ENCODE data around the gene ART1. TPM values are rescaled to one million over a fixed set of nuclear protein-coding genes. Genes with fewer than 3 reads are reported as not detected.

The ART1 gene
- total RNA-seq, 4 donors from 2014 or later: not detected

DNA sequence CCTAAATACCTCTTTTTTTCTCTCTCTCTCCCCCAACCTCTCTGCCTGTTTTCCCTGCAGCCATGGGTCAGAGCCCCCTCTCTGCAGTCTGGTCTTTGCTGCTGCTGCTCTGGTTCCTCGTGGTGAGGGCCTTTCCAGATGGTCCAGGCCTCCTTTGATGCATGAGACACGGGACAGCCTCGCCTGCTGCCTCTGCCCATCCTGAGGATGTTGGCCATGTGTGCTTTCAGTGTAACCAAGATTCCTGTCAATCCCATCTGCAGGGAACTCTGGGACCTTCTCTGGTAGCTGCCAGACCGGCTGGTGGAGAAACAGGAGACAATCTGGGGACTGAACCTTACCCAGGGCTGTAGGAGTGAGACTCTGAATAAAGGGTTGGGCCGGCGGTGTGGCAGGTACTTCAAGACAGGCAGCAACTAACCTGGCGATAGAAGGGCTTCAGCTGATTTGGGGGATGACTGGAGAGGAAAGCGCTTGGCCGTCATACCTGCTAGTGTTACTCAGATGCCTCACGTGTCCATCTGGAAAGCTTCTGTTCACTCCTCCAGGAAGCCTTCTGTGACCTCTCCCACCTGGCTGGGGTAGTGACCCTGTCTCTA is 19.2 kb downstream of the ART1 start:
- Histone ChIP-seq H3K4me3 (no peak overlapping the region), H3K36me3 (peaks cover 0 to 34% (median 0%) of the 10 kb centered on the region in 3 donors), H3K9me3 (no peaks in the 10 kb centered on the region), H3K27ac (no peak overlapping the region), H3K4me1 (no peaks in the 10 kb centered on the region), H3K27me3 (no peaks in the 10 kb centered on the region)
- DNase-seq: no peak
- no peak for TF ChIP-seq POLR2A (IDR thresholded peaks at IDR 0.05)
- TF ChIP-seq, protein P1, sequence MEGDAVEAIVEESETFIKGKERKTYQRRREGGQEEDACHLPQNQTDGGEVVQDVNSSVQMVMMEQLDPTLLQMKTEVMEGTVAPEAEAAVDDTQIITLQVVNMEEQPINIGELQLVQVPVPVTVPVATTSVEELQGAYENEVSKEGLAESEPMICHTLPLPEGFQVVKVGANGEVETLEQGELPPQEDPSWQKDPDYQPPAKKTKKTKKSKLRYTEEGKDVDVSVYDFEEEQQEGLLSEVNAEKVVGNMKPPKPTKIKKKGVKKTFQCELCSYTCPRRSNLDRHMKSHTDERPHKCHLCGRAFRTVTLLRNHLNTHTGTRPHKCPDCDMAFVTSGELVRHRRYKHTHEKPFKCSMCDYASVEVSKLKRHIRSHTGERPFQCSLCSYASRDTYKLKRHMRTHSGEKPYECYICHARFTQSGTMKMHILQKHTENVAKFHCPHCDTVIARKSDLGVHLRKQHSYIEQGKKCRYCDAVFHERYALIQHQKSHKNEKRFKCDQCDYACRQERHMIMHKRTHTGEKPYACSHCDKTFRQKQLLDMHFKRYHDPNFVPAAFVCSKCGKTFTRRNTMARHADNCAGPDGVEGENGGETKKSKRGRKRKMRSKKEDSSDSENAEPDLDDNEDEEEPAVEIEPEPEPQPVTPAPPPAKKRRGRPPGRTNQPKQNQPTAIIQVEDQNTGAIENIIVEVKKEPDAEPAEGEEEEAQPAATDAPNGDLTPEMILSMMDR (IDR thresholded peaks at IDR 0.05): no peak

DNA sequence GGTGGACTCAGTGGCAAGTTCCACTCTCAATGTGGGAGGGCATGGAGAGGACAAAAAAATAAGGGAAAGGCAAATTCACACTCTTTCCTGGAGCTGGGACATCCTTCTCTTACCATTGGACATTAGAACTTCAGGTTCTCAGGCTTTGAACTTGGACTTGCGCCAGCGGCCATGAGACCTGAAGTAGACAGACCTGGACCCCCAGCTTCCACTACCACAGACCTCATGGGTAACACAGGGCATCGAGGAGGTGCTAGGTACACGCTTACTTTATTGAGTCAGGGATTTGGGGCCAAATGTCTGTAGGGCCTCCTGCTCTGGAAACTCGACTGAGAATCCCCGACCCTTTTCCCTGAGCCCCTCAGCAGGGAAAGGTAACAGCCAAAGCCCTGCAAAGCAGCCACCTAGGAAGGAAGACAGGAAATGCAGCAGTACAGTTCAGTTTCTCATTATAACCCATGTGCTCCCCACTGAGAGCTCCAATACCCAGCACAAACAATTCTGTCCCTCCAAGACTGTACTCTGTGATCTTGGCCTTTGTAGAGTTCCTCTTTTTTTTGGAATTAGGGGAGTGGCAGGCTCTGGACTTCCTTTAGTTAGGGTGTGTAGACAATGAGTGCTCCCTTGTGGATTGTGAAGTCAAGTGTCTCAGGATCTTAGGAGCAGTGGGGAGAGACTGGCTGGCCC is 20.6 kb downstream of the ART1 start:
- TF ChIP-seq, protein P1 (IDR thresholded peaks at IDR 0.05): no peak
- TF ChIP-seq POLR2A (IDR thresholded peaks at IDR 0.05): no peak
- Histone ChIP-seq H3K9me3 (no peaks in the 10 kb centered on the region), H3K36me3 (peaks cover 0 to 41% (median 0%) of the 10 kb centered on the region in 3 donors)

DNA sequence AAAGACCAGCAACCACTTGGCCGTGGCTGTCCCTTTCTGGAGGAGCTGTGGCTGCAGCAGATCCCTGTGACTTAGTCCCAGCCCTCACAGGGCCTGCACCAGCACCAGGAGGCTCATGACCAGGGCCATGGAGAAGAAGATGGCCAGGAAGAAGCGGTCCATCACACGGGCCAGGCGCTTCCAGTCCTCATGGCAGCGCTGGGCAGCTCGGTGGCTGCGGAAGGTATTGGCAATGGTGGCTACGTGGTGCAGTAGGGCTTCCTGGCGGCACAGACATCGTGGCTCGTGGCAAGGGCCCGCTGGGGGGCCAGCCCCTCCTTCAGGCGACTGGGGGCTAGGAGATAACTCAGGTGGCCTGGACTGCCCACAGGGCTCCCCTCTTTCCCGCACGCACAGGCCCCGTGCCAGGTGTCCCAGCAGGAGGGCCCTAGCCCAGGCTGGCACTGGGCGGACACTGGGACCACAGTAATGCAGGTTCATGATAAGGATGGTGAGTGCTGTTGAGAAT is 21.1 kb downstream of the ART1 start:
- Histone ChIP-seq H3K27me3 (no peaks in the 10 kb centered on the region), H3K4me3 (no peak overlapping the region), H3K9me3 (no peaks in the 10 kb centered on the region), H3K4me1 (no peaks in the 10 kb centered on the region), H3K36me3 (peaks cover 0 to 46% (median 0%) of the 10 kb centered on the region in 3 donors), H3K27ac (no peak overlapping the region)
- no peak for DNase-seq
- no peak for TF ChIP-seq POLR2A (IDR thresholded peaks at IDR 0.05)
- TF ChIP-seq, protein P1 (IDR thresholded peaks at IDR 0.05): no peak

More for the DNA sequence above, 20.6 kb downstream of the ART1 start:
- Histone ChIP-seq H3K4me1 (no peaks in the 10 kb centered on the region), H3K27me3 (no peaks in the 10 kb centered on the region), H3K27ac (no peak overlapping the region), H3K4me3 (no peak overlapping the region)
- no peak for DNase-seq

DNA sequence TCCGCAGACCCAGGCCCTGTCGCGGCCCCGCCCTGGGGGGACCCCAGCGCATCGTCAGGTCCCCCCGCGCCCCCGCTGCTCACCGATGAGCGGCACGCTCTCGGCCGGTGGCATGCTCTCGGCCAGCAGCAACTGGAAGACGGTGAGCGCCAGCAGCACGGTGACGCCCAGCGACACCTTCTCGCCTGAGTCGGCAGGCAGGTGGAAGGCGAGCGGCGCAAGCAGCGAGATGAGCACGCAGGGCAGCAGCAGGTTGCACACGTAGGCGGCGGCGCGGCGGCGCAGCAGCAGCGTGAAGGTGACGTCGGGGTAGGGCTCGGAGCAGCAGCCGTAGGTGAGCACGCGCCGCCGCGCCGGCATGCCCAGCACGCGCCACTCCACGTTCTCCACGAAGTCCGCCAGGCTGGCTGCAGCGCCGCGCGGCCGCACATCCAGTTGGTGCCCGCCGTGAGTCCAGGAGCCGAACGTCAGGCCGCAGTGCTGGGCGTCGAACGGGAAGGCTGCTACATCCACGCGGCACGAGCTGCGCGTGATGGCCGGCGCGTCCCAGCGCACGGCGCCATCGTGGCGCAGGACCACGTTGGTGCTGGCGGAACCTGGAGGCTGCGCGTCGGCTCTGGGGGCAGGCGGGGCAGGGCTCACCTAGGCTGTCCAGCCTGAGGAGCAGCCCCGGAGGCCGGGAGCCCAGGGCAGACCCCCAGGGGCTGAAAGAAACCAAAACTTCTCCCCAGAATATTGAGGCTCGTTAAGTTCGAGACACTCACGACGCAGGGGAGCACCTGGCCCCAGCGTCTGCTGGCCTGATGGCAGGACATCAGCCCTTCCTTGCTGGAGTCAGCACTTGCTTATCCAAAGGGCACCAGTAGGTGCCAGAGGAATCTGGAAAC is 22.5 kb downstream of the ART1 start:
- Histone ChIP-seq H3K27me3 (no peaks in the 10 kb centered on the region), H3K4me1 (no peaks in the 10 kb centered on the region), H3K36me3 (peaks cover 0 to 53% (median 0%) of the 10 kb centered on the region in 3 donors), H3K4me3 (no peak overlapping the region), H3K9me3 (no peaks in the 10 kb centered on the region), H3K27ac (no peak overlapping the region)
- TF ChIP-seq POLR2A (IDR thresholded peaks at IDR 0.05): no peak
- TF ChIP-seq, protein P1 (IDR thresholded peaks at IDR 0.05): no peak
- DNase-seq: no peak

DNA sequence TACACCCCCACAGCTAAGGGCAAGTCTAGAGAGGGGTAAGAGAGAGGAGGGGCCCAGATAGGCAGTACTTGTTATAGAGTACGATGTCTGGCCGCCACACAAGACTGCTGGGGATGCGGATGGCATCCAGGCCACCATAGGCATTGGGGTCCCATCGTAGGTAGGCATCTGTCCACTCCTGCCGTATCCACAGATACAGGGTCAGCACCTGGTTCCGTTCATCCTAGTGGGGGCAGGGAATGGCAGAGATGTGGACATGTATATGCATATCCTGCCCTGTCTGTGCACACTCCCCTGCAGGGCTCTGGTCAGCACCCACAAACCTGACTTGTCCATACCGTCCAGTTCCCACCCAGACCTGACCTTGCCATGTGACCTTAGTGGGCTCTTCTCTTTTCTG is 24.2 kb downstream of the ART1 start:
- Histone ChIP-seq H3K36me3 (peaks cover 0 to 70% (median 0%) of the 10 kb centered on the region in 3 donors), H3K4me1 (no peaks in the 10 kb centered on the region), H3K27me3 (no peaks in the 10 kb centered on the region), H3K27ac (no peak overlapping the region), H3K9me3 (no peaks in the 10 kb centered on the region), H3K4me3 (no peak overlapping the region)
- TF ChIP-seq, protein P1 (IDR thresholded peaks at IDR 0.05): no peak
- no peak for TF ChIP-seq POLR2A (IDR thresholded peaks at IDR 0.05)
- no peak for DNase-seq

Measured in Peyer's patch (tissue), 4 donors.